Stimulated activated naive B cell treated with anti-CD40 and anti-IgM and Interleukin-4, amounts not matched to agents 10 μg/mL and 1 μg/mL and 100 μg/mL, for 72 hours (primary cell): ENCODE data around the gene MYOZ2.
A peak's percentile ranks its signal among the peaks of the same experiment; 100 is the strongest.

Source experiments
- ATAC-seq, 2 donors: fragments of 150-1000 bp; cut with Tn5 transposase; replicated peaks; 2 replicates each; pipeline ENCODE4 v1.10.0; 2021; ENCODE audit warnings: moderate library complexity in 1 of 2
- DNase-seq: peaks from one replicate; pipeline ENCODE4 v3.0.0; 2021
- H3K27ac Mint-ChIP-seq: one replicate; pipeline ENCODE4 v1.8.0; 2022; ENCODE audit warnings: mild to moderate bottlenecking, mixed read lengths
- H3K27me3 Mint-ChIP-seq, 2 donors: one replicate each; pipeline ENCODE4 v1.8.0; 2022; ENCODE audit warnings: mixed read lengths in 2 of 2
- H3K36me3 Mint-ChIP-seq, 2 donors: one replicate each; pipeline ENCODE4 v1.8.0; 2022; ENCODE audit warnings: mixed read lengths in 2 of 2, mild to moderate bottlenecking in 1 of 2
- H3K4me1 Mint-ChIP-seq, 2 donors: one replicate each; pipeline ENCODE4 v1.8.0; 2022; ENCODE audit warnings: mixed read lengths in 2 of 2, mild to moderate bottlenecking in 1 of 2
- H3K4me3 Mint-ChIP-seq, 2 donors: one replicate each; pipeline ENCODE4 v1.8.0; 2022; ENCODE audit warnings: mild to moderate bottlenecking in 2 of 2, mixed read lengths in 2 of 2, moderate library complexity in 1 of 2
- H3K9me3 Mint-ChIP-seq, 2 donors: one replicate each; pipeline ENCODE4 v1.8.0; 2022; ENCODE audit warnings: mixed read lengths in 2 of 2, mild to moderate bottlenecking in 1 of 2

MYOZ2 gene

DNA sequence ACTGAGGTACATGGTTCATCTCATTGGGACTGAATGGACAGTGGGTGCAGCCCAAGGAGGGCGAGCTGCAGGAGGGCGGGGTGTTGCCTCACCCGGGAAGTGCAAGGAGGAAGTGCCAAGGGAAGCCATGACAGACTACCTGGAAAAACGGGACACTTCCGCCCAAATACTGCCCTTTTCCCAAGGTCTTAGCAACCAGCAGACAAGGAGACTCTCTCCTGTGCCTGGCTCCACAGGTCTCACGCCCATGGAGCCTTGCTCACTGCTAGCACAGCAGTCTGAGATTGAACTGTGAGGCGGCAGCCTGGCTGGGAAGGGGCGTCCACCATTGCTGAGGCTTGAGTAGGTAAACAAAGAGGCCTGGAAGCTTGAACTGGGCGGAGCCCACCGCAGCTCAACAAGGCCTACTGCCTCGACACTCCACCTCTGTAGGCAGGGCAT is 62.2 kb downstream of the MYOZ2 start:
- H3K4me3 Mint-ChIP-seq, result no peak overlapping the region
- peaks cover 0 to 13% of the 10 kb centered on the region in 2 donors for H3K27me3 Mint-ChIP-seq
- peaks cover 0 to 2% of the 10 kb centered on the region in 2 donors for H3K36me3 Mint-ChIP-seq
- H3K9me3 Mint-ChIP-seq, result peaks cover 0 to 8% of the 10 kb centered on the region in 2 donors
- no peak for ATAC-seq
- DNase-seq, result no peak
- H3K27ac Mint-ChIP-seq, result no peak overlapping the region
- H3K4me1 Mint-ChIP-seq, result peaks cover 0 to 11% of the 10 kb centered on the region in 2 donors

DNA sequence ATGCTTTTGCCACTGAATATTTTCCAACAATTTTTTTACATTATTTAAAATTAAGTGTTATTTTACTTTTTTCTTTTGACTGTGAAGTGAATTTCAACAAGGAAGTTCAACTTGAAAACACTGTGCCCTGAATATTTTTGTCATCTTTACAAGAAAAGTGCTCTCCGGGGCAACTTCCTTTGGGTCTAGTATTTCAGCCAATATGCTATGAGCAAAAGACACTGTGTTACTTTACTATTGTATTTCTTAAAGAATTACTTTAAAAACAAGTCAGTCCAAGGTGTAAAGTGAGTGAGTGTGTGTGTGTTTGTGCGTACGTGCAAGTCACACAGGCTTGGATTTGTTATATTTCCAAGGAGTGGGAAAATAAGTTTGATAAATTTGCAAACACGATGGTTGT is 69.3 kb downstream of the MYOZ2 start:
- Mint-ChIP-seq H3K27me3 (peaks cover 0 to 8% of the 10 kb centered on the region in 2 donors), H3K4me3 (no peak overlapping the region), H3K27ac (no peak overlapping the region), H3K4me1 (peaks cover 6 to 21% of the 10 kb centered on the region in 2 donors), H3K9me3 (peaks cover 0 to 3% of the 10 kb centered on the region in 2 donors), H3K36me3 (no peaks in the 10 kb centered on the region)
- ATAC-seq (no peak), DNase-seq (no peak)

DNA sequence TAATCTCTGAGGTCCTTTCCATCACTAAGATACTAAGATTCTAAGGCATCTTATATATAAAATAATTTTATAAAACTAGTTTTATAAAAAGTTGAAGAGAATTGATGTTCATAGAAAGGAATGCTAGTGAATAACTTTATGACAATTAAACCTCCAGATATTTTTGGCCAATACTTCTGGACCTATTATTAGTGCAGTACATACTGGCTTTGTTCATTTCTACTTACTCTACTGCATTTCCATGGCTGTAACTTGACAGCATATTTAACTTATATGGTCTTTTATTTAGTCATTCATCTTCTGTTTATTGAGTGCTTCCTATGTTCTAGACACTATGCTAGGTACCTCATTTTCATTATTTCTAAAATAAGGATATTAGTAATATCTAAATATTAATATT is 70.1 kb downstream of the MYOZ2 start:
- DNase-seq (no peak), ATAC-seq (no peak)
- Mint-ChIP-seq H3K27ac (no peak overlapping the region), H3K27me3 (peaks cover 0 to 6% of the 10 kb centered on the region in 2 donors), H3K4me1 (peaks cover 8 to 24% of the 10 kb centered on the region in 2 donors), H3K36me3 (no peaks in the 10 kb centered on the region), H3K9me3 (peaks cover 1 to 3% of the 10 kb centered on the region in 2 donors), H3K4me3 (no peak overlapping the region)

GRCh38 chr4:119206178-119206577 is 70.5 kb downstream of the MYOZ2 start:
- Mint-ChIP-seq H3K4me1 (peaks cover 13 to 27% of the 10 kb centered on the region in 2 donors), H3K36me3 (no peaks in the 10 kb centered on the region), H3K27ac (no peak overlapping the region), H3K9me3 (peaks cover 3 to 4% of the 10 kb centered on the region in 2 donors), H3K4me3 (no peak overlapping the region), H3K27me3 (peaks cover 0 to 8% of the 10 kb centered on the region in 2 donors)
- DNase-seq (no peak), ATAC-seq (no peak)

- no peak for ATAC-seq
- no peak for DNase-seq
- no peak overlapping the region for H3K27ac Mint-ChIP-seq
These were observed 71.4 kb downstream of the MYOZ2 start for GRCh38 chr4:119207051-119207450.

DNA sequence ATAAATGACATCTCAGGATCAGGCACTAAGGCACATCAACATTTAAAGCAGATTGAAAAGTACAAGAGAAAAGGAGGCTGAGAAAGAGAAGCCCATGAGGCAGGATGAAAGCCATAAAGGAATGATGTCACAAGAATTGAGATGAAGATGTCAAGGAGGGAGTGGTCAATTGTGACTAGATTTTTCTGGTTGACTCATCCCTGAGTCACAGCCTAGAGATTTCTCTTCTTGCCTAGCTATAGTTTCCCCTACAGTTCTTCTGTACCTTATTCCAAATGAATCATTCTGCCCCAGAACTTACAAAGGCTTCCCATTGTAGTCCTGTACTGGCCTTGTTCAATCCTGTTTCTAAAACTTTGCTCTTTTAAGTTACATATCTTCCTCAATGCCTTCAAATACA is 73.4 kb downstream of the MYOZ2 start:
- H3K9me3 Mint-ChIP-seq, result peaks cover 1 to 4% of the 10 kb centered on the region in 2 donors
- H3K27me3 Mint-ChIP-seq, result peaks cover 0 to 4% of the 10 kb centered on the region in 2 donors
- no peak overlapping the region for H3K4me3 Mint-ChIP-seq
- peaks cover 18 to 38% of the 10 kb centered on the region in 2 donors for H3K4me1 Mint-ChIP-seq
- no peaks in the 10 kb centered on the region for H3K36me3 Mint-ChIP-seq
- peak in 1 of 2 donors; percentile 20 for ATAC-seq
- DNase-seq, result peak; percentile 25
- H3K27ac Mint-ChIP-seq, result no peak overlapping the region

More at GRCh38 chr4:119207051-119207450, 71.4 kb downstream of the MYOZ2 start:
- no peaks in the 10 kb centered on the region for H3K36me3 Mint-ChIP-seq
- H3K4me1 Mint-ChIP-seq, result peaks cover 14 to 27% of the 10 kb centered on the region in 2 donors
- peaks cover 0 to 4% of the 10 kb centered on the region in 2 donors for H3K27me3 Mint-ChIP-seq
- H3K4me3 Mint-ChIP-seq, result no peak overlapping the region
- peaks cover 1 to 4% of the 10 kb centered on the region in 2 donors for H3K9me3 Mint-ChIP-seq

DNA sequence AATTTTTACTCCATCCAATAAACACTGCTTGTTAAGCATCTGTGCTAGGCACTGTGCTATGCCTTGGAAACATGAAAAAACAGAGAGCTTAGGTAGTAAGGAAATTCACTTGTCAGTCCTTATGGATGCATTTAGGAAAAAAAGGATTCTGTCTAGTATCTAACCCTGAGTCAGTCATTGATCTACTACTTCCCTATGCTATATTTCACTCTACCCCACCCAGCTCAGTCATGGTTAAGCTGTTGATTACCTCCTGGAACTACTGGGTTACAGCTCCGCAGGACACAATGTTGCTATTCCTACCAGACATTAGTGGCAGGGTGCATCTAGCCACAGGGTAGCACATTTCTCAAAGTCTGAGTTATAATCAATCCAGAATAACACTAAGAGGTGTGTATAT is 74.0 kb downstream of the MYOZ2 start:
- no peak overlapping the region for H3K4me3 Mint-ChIP-seq

GRCh38 chr4:119210775-119211174 is 75.1 kb downstream of the MYOZ2 start:
- Mint-ChIP-seq H3K9me3 (peaks cover 1 to 4% of the 10 kb centered on the region in 2 donors), H3K27me3 (peaks cover 0 to 4% of the 10 kb centered on the region in 2 donors), H3K4me1 (peaks cover 18 to 38% of the 10 kb centered on the region in 2 donors), H3K36me3 (no peaks in the 10 kb centered on the region), H3K4me3 (peak overlapping the region in 1 of 2 donors; percentile 34), H3K27ac (peak overlapping the region; percentile 62)
- DNase-seq (no peak), ATAC-seq (no peak)

More for the DNA sequence above, 74.0 kb downstream of the MYOZ2 start:
- Mint-ChIP-seq H3K27ac (peak overlapping the region; percentile 42), H3K36me3 (no peaks in the 10 kb centered on the region), H3K27me3 (peaks cover 0 to 4% of the 10 kb centered on the region in 2 donors), H3K9me3 (peaks cover 1 to 4% of the 10 kb centered on the region in 2 donors), H3K4me1 (peaks cover 18 to 38% of the 10 kb centered on the region in 2 donors)
- no peak for DNase-seq
- ATAC-seq, result no peak

DNA sequence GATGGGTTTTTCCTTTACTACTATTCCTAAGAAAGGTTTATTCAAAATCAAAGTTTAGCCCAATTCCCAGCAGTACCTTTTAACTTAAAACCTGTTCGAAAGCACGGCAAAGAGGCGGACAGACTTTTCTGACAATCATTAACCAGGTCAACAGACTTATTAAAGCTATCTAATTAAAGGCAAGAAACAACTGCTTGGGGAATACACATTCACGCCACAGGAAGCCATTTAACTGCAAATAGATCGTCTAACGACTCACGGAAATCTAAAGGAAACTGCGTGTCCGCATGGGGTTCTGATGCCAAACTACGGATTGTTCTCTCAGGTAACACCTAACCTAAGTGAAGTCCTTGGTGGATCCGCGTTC is 76.2 kb downstream of the MYOZ2 start:
- Mint-ChIP-seq H3K4me3 (peak overlapping the region; percentile 88), H3K27ac (peak overlapping the region; percentile 90), H3K36me3 (no peaks in the 10 kb centered on the region), H3K27me3 (peaks cover 0 to 4% of the 10 kb centered on the region in 2 donors), H3K9me3 (peaks cover 1 to 4% of the 10 kb centered on the region in 2 donors), H3K4me1 (peaks cover 18 to 38% of the 10 kb centered on the region in 2 donors)
- DNase-seq (no peak), ATAC-seq (peak; percentile 8 to 15)

GRCh38 chr4:119212234-119212963 is 76.8 kb downstream of the MYOZ2 start, which contains the start of gene USP53:
Gene USP53, plus strand, starts transcription at chr4:119212713. Its CDS starts 27,047 bp downstream, at chr4:119239760.
- H3K27ac Mint-ChIP-seq, result peak within 1 kb of the TSS; percentile 90
- peaks cover 18 to 38% of the 10 kb centered on the region in 2 donors for H3K4me1 Mint-ChIP-seq
- DNase-seq (peak; percentile 93), ATAC-seq (peak; percentile 92 to 93)
- peak within 1 kb of the TSS; percentile 88 for H3K4me3 Mint-ChIP-seq
- peaks cover 0 to 4% of the 10 kb centered on the region in 2 donors for H3K27me3 Mint-ChIP-seq
- peaks cover 2% of the 10 kb centered on the region in 2 donors for H3K36me3 Mint-ChIP-seq
- peaks cover 1 to 4% of the 10 kb centered on the region in 2 donors for H3K9me3 Mint-ChIP-seq

- H3K27me3 Mint-ChIP-seq, result peaks cover 0 to 4% of the 10 kb centered on the region in 2 donors
- DNase-seq (peak; percentile 71), ATAC-seq (peak; percentile 66 to 67)
- peaks cover 9% of the 10 kb centered on the region in 2 donors for H3K36me3 Mint-ChIP-seq
- peaks cover 18 to 38% of the 10 kb centered on the region in 2 donors for H3K4me1 Mint-ChIP-seq
- peak overlapping the region; percentile 90 for H3K27ac Mint-ChIP-seq
- H3K4me3 Mint-ChIP-seq, result peak overlapping the region; percentile 88
- peaks cover 1 to 4% of the 10 kb centered on the region in 2 donors for H3K9me3 Mint-ChIP-seq
These were observed 77.5 kb downstream of the MYOZ2 start for GRCh38 chr4:119212964-119213606.

- H3K27me3 Mint-ChIP-seq, result no peaks in the 10 kb centered on the region
- no peak for DNase-seq
- H3K4me3 Mint-ChIP-seq, result no peak overlapping the region
- H3K27ac Mint-ChIP-seq, result no peak overlapping the region
- no peak for ATAC-seq
- no peaks in the 10 kb centered on the region for H3K9me3 Mint-ChIP-seq
- H3K36me3 Mint-ChIP-seq, result peaks cover 17 to 34% of the 10 kb centered on the region in 2 donors
- peaks cover 5 to 11% of the 10 kb centered on the region in 2 donors for H3K4me1 Mint-ChIP-seq
These were observed 82.5 kb downstream of the MYOZ2 start for GRCh38 chr4:119218093-119218492.

GRCh38 chr4:119221412-119221811 is 85.8 kb downstream of the MYOZ2 start:
- no peak for ATAC-seq
- Mint-ChIP-seq H3K4me1 (peaks cover 3 to 8% of the 10 kb centered on the region in 2 donors), H3K9me3 (peaks cover 0 to 2% of the 10 kb centered on the region in 2 donors), H3K4me3 (no peak overlapping the region), H3K36me3 (peaks cover 23 to 45% of the 10 kb centered on the region in 2 donors), H3K27ac (no peak overlapping the region), H3K27me3 (no peaks in the 10 kb centered on the region)
- no peak for DNase-seq

DNA sequence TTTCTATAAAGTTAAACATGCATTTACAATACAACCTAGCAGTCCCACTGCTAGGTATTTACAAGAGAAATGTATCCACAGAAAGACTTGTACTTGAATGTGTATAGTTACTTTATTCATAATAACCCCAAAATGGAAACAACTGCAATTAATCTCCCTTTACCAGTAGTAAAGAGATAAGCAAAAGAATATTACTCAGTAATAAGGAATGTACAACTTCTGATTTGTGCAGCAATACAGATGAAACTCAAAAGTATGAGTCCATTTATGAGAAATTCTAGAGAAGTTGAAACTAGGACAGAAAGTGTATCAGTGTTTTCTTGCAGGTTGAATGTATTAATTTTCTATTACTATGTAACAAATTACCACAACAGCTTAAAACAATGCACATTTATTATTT is 92.1 kb downstream of the MYOZ2 start:
- no peak overlapping the region for H3K4me3 Mint-ChIP-seq
- peaks cover 8 to 16% of the 10 kb centered on the region in 2 donors for H3K4me1 Mint-ChIP-seq
- H3K36me3 Mint-ChIP-seq, result peaks cover 5 to 26% of the 10 kb centered on the region in 2 donors
- DNase-seq, result no peak
- no peak for ATAC-seq
- H3K27ac Mint-ChIP-seq, result no peak overlapping the region
- H3K9me3 Mint-ChIP-seq, result peaks cover 0 to 2% of the 10 kb centered on the region in 2 donors
- H3K27me3 Mint-ChIP-seq, result no peaks in the 10 kb centered on the region
